ENCODE results near the gene KHDC1.

The KHDC1 gene

DNA sequence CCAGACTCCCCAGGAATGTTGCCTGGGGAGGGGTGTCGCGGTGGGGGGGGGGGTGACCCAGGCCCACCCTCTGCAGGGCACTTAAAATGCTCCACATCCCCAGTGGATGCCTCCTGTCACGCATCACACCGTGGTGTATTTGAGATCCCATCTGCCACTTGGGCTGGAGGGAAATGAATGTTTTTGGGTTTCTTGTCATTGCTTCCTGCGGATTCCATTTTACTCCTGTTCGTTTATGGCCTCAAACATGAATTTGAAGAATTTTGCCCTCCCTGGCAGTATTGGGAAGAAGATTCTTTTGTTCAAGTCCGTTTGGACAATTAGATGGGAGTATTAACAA lies 544 bp upstream of the KHDC1 start:
- ChIA-PET CTCF (interaction anchor here (0.6 to 1.8 kb wide), 3 partner anchors 11 to 63 kb away, joined by 3 to 4 read pairs (median 4); no protein-coding TSS in a partner anchor), POLR2A (no interaction called here)
- peak overlapping the region; percentile 62 for H3K4me3 ChIP-seq (ENCODE audit: low read depth, low read length)
- H3K4me1 ChIP-seq (ENCODE audit: control insufficient read depth, insufficient read depth, low read length), result 0 out of 2 replicates have a peak, but pooled peaks cover 3% of the 10 kb centered on the region
- no peaks in the 10 kb centered on the region for H3K9me3 ChIP-seq (ENCODE audit: control insufficient read depth, insufficient read depth, low read depth, low read length)
- H3K36me3 ChIP-seq (ENCODE audit: control insufficient read depth in 2 of 2, insufficient read depth in 1 of 2, low read length in 2 of 2), result peaks cover 0 to 26% of the 10 kb centered on the region in 2 experiments; a peak in 2 of 3 replicates
- no peak for TF ChIP-seq ZNF274 (IDR thresholded peaks at IDR 0.05; ENCODE audit: low read length)
- no peak for TF ChIP-seq ZNF274 (tag by site-specific recombination; IDR thresholded peaks at IDR 0.05; ENCODE audit: borderline replicate concordance)
- peak; percentile 67 for TF ChIP-seq ZNF335 (tag by site-specific recombination; conservative IDR thresholded peaks at IDR 0.05)
- no peak for TF ChIP-seq MYNN (tag by site-specific recombination; IDR thresholded peaks at IDR 0.05; ENCODE audit: borderline replicate concordance)
- TF ChIP-seq SETDB1 (IDR thresholded peaks at IDR 0.05; ENCODE audit: insufficient read length, low read length), result no peak
- no peak for TF ChIP-seq SP2 (tag by site-specific recombination; IDR thresholded peaks at IDR 0.05)
- TF ChIP-seq GLI4 (tag by site-specific recombination; IDR thresholded peaks at IDR 0.05), result no peak
- no peak for TF ChIP-seq ZNF324 (tag by site-specific recombination; IDR thresholded peaks at IDR 0.05)
- TF ChIP-seq, protein P1, sequence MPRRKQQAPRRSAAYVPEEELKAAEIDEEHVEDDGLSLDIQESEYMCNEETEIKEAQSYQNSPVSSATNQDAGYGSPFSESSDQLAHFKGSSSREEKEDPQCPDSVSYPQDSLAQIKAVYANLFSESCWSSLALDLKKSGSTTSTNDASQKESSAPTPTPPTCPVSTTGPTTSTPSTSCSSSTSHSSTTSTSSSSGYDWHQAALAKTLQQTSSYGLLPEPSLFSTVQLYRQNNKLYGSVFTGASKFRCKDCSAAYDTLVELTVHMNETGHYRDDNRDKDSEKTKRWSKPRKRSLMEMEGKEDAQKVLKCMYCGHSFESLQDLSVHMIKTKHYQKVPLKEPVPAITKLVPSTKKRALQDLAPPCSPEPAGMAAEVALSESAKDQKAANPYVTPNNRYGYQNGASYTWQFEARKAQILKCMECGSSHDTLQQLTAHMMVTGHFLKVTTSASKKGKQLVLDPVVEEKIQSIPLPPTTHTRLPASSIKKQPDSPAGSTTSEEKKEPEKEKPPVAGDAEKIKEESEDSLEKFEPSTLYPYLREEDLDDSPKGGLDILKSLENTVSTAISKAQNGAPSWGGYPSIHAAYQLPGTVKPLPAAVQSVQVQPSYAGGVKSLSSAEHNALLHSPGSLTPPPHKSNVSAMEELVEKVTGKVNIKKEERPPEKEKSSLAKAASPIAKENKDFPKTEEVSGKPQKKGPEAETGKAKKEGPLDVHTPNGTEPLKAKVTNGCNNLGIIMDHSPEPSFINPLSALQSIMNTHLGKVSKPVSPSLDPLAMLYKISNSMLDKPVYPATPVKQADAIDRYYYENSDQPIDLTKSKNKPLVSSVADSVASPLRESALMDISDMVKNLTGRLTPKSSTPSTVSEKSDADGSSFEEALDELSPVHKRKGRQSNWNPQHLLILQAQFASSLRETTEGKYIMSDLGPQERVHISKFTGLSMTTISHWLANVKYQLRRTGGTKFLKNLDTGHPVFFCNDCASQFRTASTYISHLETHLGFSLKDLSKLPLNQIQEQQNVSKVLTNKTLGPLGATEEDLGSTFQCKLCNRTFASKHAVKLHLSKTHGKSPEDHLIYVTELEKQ (tag by site-specific recombination; IDR thresholded peaks at IDR 0.05; ENCODE audit: borderline replicate concordance), result no peak
- no peak for TF ChIP-seq OSR2 (tag by site-specific recombination; IDR thresholded peaks at IDR 0.05)
- TF ChIP-seq ZNF621 (tag by site-specific recombination; IDR thresholded peaks at IDR 0.05), result no peak
- TF ChIP-seq ZNF155 (tag by site-specific recombination; IDR thresholded peaks at IDR 0.05), result no peak
- TF ChIP-seq HOXC10 (CRISPR knock-in tag; IDR thresholded peaks at IDR 0.05), result no peak
- TF ChIP-seq ZNF114 (tag by site-specific recombination; IDR thresholded peaks at IDR 0.05), result no peak
- TF ChIP-seq TCF7L2 (IDR thresholded peaks at IDR 0.05; ENCODE audit: borderline replicate concordance, low read depth, low read length), result no peak
- peak; percentile 9; the same call in 1 of the 2 replicates for TF ChIP-seq GLIS2 (tag by site-specific recombination; IDR thresholded peaks at IDR 0.05)
- TF ChIP-seq, protein P2, sequence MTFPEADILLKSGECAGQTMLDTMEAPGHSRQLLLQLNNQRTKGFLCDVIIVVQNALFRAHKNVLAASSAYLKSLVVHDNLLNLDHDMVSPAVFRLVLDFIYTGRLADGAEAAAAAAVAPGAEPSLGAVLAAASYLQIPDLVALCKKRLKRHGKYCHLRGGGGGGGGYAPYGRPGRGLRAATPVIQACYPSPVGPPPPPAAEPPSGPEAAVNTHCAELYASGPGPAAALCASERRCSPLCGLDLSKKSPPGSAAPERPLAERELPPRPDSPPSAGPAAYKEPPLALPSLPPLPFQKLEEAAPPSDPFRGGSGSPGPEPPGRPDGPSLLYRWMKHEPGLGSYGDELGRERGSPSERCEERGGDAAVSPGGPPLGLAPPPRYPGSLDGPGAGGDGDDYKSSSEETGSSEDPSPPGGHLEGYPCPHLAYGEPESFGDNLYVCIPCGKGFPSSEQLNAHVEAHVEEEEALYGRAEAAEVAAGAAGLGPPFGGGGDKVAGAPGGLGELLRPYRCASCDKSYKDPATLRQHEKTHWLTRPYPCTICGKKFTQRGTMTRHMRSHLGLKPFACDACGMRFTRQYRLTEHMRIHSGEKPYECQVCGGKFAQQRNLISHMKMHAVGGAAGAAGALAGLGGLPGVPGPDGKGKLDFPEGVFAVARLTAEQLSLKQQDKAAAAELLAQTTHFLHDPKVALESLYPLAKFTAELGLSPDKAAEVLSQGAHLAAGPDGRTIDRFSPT (tag by site-specific recombination; IDR thresholded peaks at IDR 0.05), result no peak
- no peak for TF ChIP-seq ZNF548 (tag by site-specific recombination; IDR thresholded peaks at IDR 0.05)
- TF ChIP-seq, protein P3, sequence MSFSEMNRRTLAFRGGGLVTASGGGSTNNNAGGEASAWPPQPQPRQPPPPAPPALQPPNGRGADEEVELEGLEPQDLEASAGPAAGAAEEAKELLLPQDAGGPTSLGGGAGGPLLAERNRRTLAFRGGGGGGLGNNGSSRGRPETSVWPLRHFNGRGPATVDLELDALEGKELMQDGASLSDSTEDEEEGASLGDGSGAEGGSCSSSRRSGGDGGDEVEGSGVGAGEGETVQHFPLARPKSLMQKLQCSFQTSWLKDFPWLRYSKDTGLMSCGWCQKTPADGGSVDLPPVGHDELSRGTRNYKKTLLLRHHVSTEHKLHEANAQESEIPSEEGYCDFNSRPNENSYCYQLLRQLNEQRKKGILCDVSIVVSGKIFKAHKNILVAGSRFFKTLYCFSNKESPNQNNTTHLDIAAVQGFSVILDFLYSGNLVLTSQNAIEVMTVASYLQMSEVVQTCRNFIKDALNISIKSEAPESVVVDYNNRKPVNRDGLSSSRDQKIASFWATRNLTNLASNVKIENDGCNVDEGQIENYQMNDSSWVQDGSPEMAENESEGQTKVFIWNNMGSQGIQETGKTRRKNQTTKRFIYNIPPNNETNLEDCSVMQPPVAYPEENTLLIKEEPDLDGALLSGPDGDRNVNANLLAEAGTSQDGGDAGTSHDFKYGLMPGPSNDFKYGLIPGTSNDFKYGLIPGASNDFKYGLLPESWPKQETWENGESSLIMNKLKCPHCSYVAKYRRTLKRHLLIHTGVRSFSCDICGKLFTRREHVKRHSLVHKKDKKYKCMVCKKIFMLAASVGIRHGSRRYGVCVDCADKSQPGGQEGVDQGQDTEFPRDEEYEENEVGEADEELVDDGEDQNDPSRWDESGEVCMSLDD (tag by site-specific recombination; IDR thresholded peaks at IDR 0.05), result 0 out of 2 replicates have a peak, but pooled peaks have one; percentile 12
- H3K27ac ChIP-seq (ENCODE audit: extremely low read depth, low read depth, low read length), result peak overlapping the region; percentile 64; the same call in 1 of the 2 replicates

All from HEK293 (cell line).